Measurements from ENCODE around the gene FAM78B.
A peak's percentile ranks its signal among the peaks of the same experiment; 100 is the strongest.

FAM78B gene

GRCh38 chr1:166166698-166167571, at the start of gene FAM78B:
TSS of gene FAM78B (minus strand) at chr1:166167001. CDS start at chr1:166166248, 753 bp downstream.
- peak; percentile 14 to 77 for DNase-seq

- DNase-seq = no peak
Observed at GRCh38 chr1:166202546-166202945, 35.7 kb upstream of the FAM78B start.

- no peak for DNase-seq
Observed at GRCh38 chr1:166200743-166201142, 33.9 kb upstream of the FAM78B start.

- DNase-seq = no peak
Observed at GRCh38 chr1:166197597-166197996, 30.8 kb upstream of the FAM78B start.

GRCh38 chr1:166197141-166197540, 30.3 kb upstream of the FAM78B start:
- no peak for DNase-seq

- no peak for DNase-seq
Observed at GRCh38 chr1:166193057-166193698, 26.4 kb upstream of the FAM78B start.

- DNase-seq = no peak
Observed at GRCh38 chr1:166190400-166190799, 23.6 kb upstream of the FAM78B start.

- no peak for DNase-seq
Observed at GRCh38 chr1:166189126-166189525, 22.3 kb upstream of the FAM78B start.

GRCh38 chr1:166185526-166185925, 18.7 kb upstream of the FAM78B start:
- no peak for DNase-seq

- DNase-seq = no peak
Observed at GRCh38 chr1:166184897-166185296, 18.1 kb upstream of the FAM78B start.

- DNase-seq = no peak
Observed at GRCh38 chr1:166184012-166184411, 17.2 kb upstream of the FAM78B start.

GRCh38 chr1:166182281-166182680, 15.5 kb upstream of the FAM78B start:
- DNase-seq = no peak

- no peak for DNase-seq
Observed at GRCh38 chr1:166176416-166176815, 9.6 kb upstream of the FAM78B start.

GRCh38 chr1:166175032-166175431, 8.2 kb upstream of the FAM78B start:
- DNase-seq = no peak

- peak in 1 of 2 experiments; percentile 16 for DNase-seq
Observed at GRCh38 chr1:166174108-166174507, 7.3 kb upstream of the FAM78B start.

GRCh38 chr1:166172106-166172505, 5.3 kb upstream of the FAM78B start:
- no peak for DNase-seq

- DNase-seq = no peak
Observed at GRCh38 chr1:166170726-166171125, 3.9 kb upstream of the FAM78B start.

GRCh38 chr1:166170075-166170474, 3.3 kb upstream of the FAM78B start:
- no peak for DNase-seq

GRCh38 chr1:166169182-166169581, 2.4 kb upstream of the FAM78B start:
- DNase-seq = no peak

- no peak for DNase-seq
Observed at GRCh38 chr1:166167572-166167925, 748 bp upstream of the FAM78B start.

- DNase-seq = no peak
Observed at GRCh38 chr1:166166329-166166697, 488 bp downstream of the FAM78B start.

- no peak for DNase-seq
Observed at GRCh38 chr1:166165661-166166328, 1.0 kb downstream of the FAM78B start.

- DNase-seq = peak in 1 of 2 experiments; percentile 40
Observed at GRCh38 chr1:166164995-166165660, 1.7 kb downstream of the FAM78B start.

Data from NCI-H446 (cell line).